Epithelial cell of proximal tubule (primary cell): ENCODE data around the gene UCP2. TPM values are rescaled to one million over a fixed set of nuclear protein-coding genes. Genes with fewer than 3 reads are reported as not detected.

Experiments used
- DNase-seq: peaks from one replicate; pipeline ENCODE4 v3.0.0-alpha.2; 2011; ENCODE audit warnings: low read depth
- H3K4me3 ChIP-seq: 2 replicates; pipeline ENCODE4 v1.5.1; 2011; ENCODE audit warnings: low read depth, mild to moderate bottlenecking, low read length
- CTCF ChIP-seq: conservative IDR thresholded peaks from 2 replicates; pipeline ENCODE4 v1.5.1; 2012; ENCODE audit warnings: low read depth, mild to moderate bottlenecking, low read length
- total RNA-seq: library from RNA; depleted of rRNA; stranded (reverse); fragments of >200 nt; gene quantifications from 2 replicates; pipeline ENCODE4 v1.2.3, GENCODE V29; 2015

The UCP2 gene
- total RNA-seq, 1 donor from 2014 or later, result 86.2 TPM

- no peak overlapping the region for H3K4me3 ChIP-seq
These were observed 24.8 kb downstream of the UCP2 start for GRCh38 chr11:73957654-73958361.

GRCh38 chr11:73956876-73957653 is 25.6 kb downstream of the UCP2 start:
- no peak overlapping the region for H3K4me3 ChIP-seq
- DNase-seq, result no peak
- TF ChIP-seq CTCF, result no peak

More at GRCh38 chr11:73957654-73958361, 24.8 kb downstream of the UCP2 start:
- TF ChIP-seq CTCF, result no peak
- DNase-seq, result no peak

GRCh38 chr11:73951797-73952196 is 30.8 kb downstream of the UCP2 start:
- no peak for TF ChIP-seq CTCF
- no peak for DNase-seq

GRCh38 chr11:73950869-73951710 is 31.6 kb downstream of the UCP2 start, which contains the start of gene DNAJB13:
TSS of gene DNAJB13 (plus strand) at chr11:73951026. CDS start at chr11:73951070, 44 bp downstream.
- no peak for DNase-seq
- H3K4me3 ChIP-seq, result peak within 1 kb of the TSS; percentile 27
- TF ChIP-seq CTCF, result no peak

More at GRCh38 chr11:73951797-73952196, 30.8 kb downstream of the UCP2 start:
- no peak overlapping the region for H3K4me3 ChIP-seq

- no peak for DNase-seq
- TF ChIP-seq CTCF, result no peak
- no peak overlapping the region for H3K4me3 ChIP-seq
These were observed 32.7 kb downstream of the UCP2 start for GRCh38 chr11:73949912-73950311.

GRCh38 chr11:73949246-73949645 is 33.4 kb downstream of the UCP2 start:
- no peak overlapping the region for H3K4me3 ChIP-seq
- no peak for DNase-seq
- no peak for TF ChIP-seq CTCF
